Endothelial cell of umbilical vein (primary cell): ENCODE measurements around the gene FAM180A. TPM values are rescaled to one million over a fixed set of nuclear protein-coding genes. Genes with fewer than 3 reads are reported as not detected.

Experiments used
- BruUV-seq: library from RNA; stranded (reverse); fragments of 400-500 nt; replicated peaks from 2 replicates; lab custom pipeline; 2021; lab: Mats Ljungman, UMichigan
- CTCF ChIA-PET: fragments of 300-600, 350-600 bp; sonication (Branson Sonifier 250); formaldehyde crosslinking; loops from one replicate; lab custom pipeline; 2021; ENCODE audit warnings: antibody characterized with exemption, inconsistent platforms; lab: Charles Lee
- POLR2A ChIA-PET: fragments of 300-600, 350-600 bp; sonication (Branson Sonifier 250); formaldehyde crosslinking; loops from one replicate; lab custom pipeline; 2021; ENCODE audit warnings: antibody characterized with exemption, inconsistent platforms; lab: Charles Lee
- DNase-seq: peaks from one replicate; pipeline ENCODE4 v3.0.0-alpha.2; 2011; ENCODE audit warnings: low read depth, low spot score
- FAIRE-seq: peaks from 2 replicates; lab custom pipeline; 2011; peaks lifted over from hg19 to GRCh38; lab: Jason Lieb, UNC
- H2AFZ ChIP-seq: 2 replicates; pipeline ENCODE4 v1.6.0; 2012; ENCODE audit warnings: low read depth, low read length, control low read depth, inconsistent platforms
- H3K27ac ChIP-seq: 2 replicates; pipeline ENCODE4 v1.5.1; 2011; ENCODE audit warnings: low read depth, mild to moderate bottlenecking, control low read depth, low read length, moderate library complexity; ENCODE audit not compliant: insufficient read depth
- H3K27me3 ChIP-seq, 2 experiments: 2 replicates each; pipeline versions ENCODE4 v1.6.0 to v1.6.1; 2011; ENCODE audit warnings: low read length in 2 of 2, mixed read lengths in 1 of 2; ENCODE audit not compliant: control insufficient read depth in 2 of 2, insufficient read depth in 2 of 2
- H3K36me3 ChIP-seq, 2 experiments: 2 replicates in 1 of 2; 3 replicates in 1 of 2; pipeline ENCODE4 v1.5.1; 2011; ENCODE audit warnings: low read length in 2 of 2, mild to moderate bottlenecking in 1 of 2, moderate library complexity in 1 of 2; ENCODE audit not compliant: control insufficient read depth in 2 of 2, insufficient read depth in 2 of 2; ENCODE audit errors: extremely low read depth in 1 of 2
- H3K4me1 ChIP-seq: 3 replicates; pipeline ENCODE4 v1.5.1; 2011; ENCODE audit warnings: mild to moderate bottlenecking, low read length; ENCODE audit not compliant: control insufficient read depth, insufficient read depth; ENCODE audit errors: extremely low read depth
- H3K4me2 ChIP-seq: 2 replicates; pipeline ENCODE4 v1.6.1; 2011; ENCODE audit warnings: low read length, control low read depth, mixed read lengths; ENCODE audit not compliant: insufficient read depth
- H3K4me3 ChIP-seq, 3 experiments: fragments of 200-600 bp in 1 of 3; sonication (generic), shearing (Covaris generic) in 1 of 3; replicated peaks in 1 of 3; 2 replicates each; pipeline ENCODE4 v1.5.1; 2011 to 2016; ENCODE audit warnings: control low read depth in 3 of 3, low read length in 3 of 3, mild to moderate bottlenecking in 2 of 3, inconsistent platforms in 1 of 3, low read depth in 1 of 3, moderate library complexity in 1 of 3; ENCODE audit not compliant: insufficient read depth in 1 of 3
- H3K79me2 ChIP-seq: 2 replicates; pipeline ENCODE4 v1.6.0; 2012; ENCODE audit warnings: low read length, inconsistent platforms; ENCODE audit not compliant: control insufficient read depth, insufficient read depth
- H3K9ac ChIP-seq: replicated peaks from 2 replicates; pipeline ENCODE3; 2011; ENCODE audit warnings: low read length, control low read depth; ENCODE audit not compliant: insufficient read depth; ENCODE audit errors: extremely low read depth
- H3K9me1 ChIP-seq: replicated peaks from 3 replicates; pipeline ENCODE4 v1.6.0; 2011; ENCODE audit warnings: mild to moderate bottlenecking, low read length; ENCODE audit not compliant: control insufficient read depth, insufficient read depth; ENCODE audit errors: extremely low read depth
- H3K9me3 ChIP-seq: replicated peaks from 2 replicates; pipeline ENCODE4 v1.5.1; 2012; ENCODE audit warnings: low read length, inconsistent platforms; ENCODE audit not compliant: control insufficient read depth, insufficient read depth
- H4K20me1 ChIP-seq: replicated peaks from 2 replicates; pipeline ENCODE3; 2011; ENCODE audit warnings: mild to moderate bottlenecking, low read length; ENCODE audit not compliant: control insufficient read depth, insufficient read depth; ENCODE audit errors: extremely low read depth
- CTCF ChIP-seq, 2 donors: IDR thresholded peaks; 1 replicate in 1 of 2; 2 replicates in 1 of 2; pipeline ENCODE4 v1.5.1; 2011; ENCODE audit warnings: low read length in 2 of 2, mild to moderate bottlenecking in 2 of 2, moderate library complexity in 2 of 2, control low read depth in 1 of 2, inconsistent platforms in 1 of 2, low read depth in 1 of 2; ENCODE audit not compliant: insufficient read depth in 1 of 2; ENCODE audit errors: extremely low read depth in 1 of 2
- FOS ChIP-seq: IDR thresholded peaks from 2 replicates; pipeline ENCODE4 v1.6.1; 2011; ENCODE audit warnings: mild to moderate bottlenecking, low read length, moderate library complexity, borderline replicate concordance; ENCODE audit not compliant: insufficient read depth
- GATA2 ChIP-seq: IDR thresholded peaks from 2 replicates; pipeline ENCODE4 v1.7.0; 2011; ENCODE audit warnings: low read depth, mild to moderate bottlenecking, moderate library complexity, mixed read lengths, low read length; ENCODE audit not compliant: insufficient read length, insufficient read depth
- JUN ChIP-seq: IDR thresholded peaks from 2 replicates; pipeline ENCODE4 v1.6.1; 2011; ENCODE audit warnings: borderline replicate concordance, low read depth; ENCODE audit not compliant: insufficient read length, insufficient read depth
- MYC ChIP-seq: IDR thresholded peaks from one replicate; pipeline ENCODE4 v1.6.1; 2011; ENCODE audit warnings: mild to moderate bottlenecking, low read depth, low read length
- POLR2A ChIP-seq: IDR thresholded peaks from 2 replicates; pipeline ENCODE4 v1.6.1; 2012; ENCODE audit warnings: low read depth, mild to moderate bottlenecking, control low read depth, low read length
- POLR2AphosphoS5 ChIP-seq: IDR thresholded peaks from 2 replicates; pipeline ENCODE4 v1.6.1; 2012; ENCODE audit warnings: low read depth, mild to moderate bottlenecking, control low read depth, low read length, moderate library complexity; ENCODE audit not compliant: insufficient read depth
- dilution Hi-C: fragments of 300-500 bp; cut with MboI; formaldehyde crosslinking; loops from one replicate; pipeline ENCODE4 v1.15.0; 2019; ENCODE audit warnings: low sequenced_read_pairs; ENCODE audit not compliant: extremely low pct_ligation_motif_present
- intact Hi-C: fragments of 100-400 bp; cut with micrococcal nuclease; formaldehyde crosslinking; loops from one replicate; pipeline ENCODE4 v1.10.0; 2022
- polyA plus RNA-seq, 4 experiments: library from polyadenylated mRNA; depleted of rRNA in 3 of 4; stranded (reverse) in 3 of 4; unstranded in 1 of 4; fragments of >200 nt; gene quantifications; 2 replicates each; pipeline versions ENCODE4 v1.2.1 to v1.2.3, GENCODE V29; 2011 to 2012; ENCODE audit warnings: missing spikeins in 1 of 4
- total RNA-seq: library from RNA; stranded (reverse); gene quantifications from 2 replicates; pipeline ENCODE4 v1.2.3, GENCODE V29; 2021

The FAM180A gene
- total and polyA plus RNA-seq, 2 donors (not counting 3 experiments of a cell fraction or from before 2014, with no cell fraction given), result not detected

- H3K4me2 ChIP-seq, result no peak overlapping the region
- no peaks in the 10 kb centered on the region for H3K36me3 ChIP-seq
- no peak for TF ChIP-seq POLR2A
- no peak for TF ChIP-seq FOS
- TF ChIP-seq GATA2, result no peak
- no peak for TF ChIP-seq CTCF (IDR thresholded peaks at IDR 0.05; ENCODE audit: extremely low read depth in 1 of 2, insufficient read depth in 1 of 2, low read depth in 1 of 2, low read length in 2 of 2)
- no peak for TF ChIP-seq JUN
- no peak for TF ChIP-seq MYC
- no peak for TF ChIP-seq POLR2AphosphoS5
- no peak overlapping the region for H3K9ac ChIP-seq
- intact Hi-C loops (no loop called here), dilution Hi-C loops (no loop called here)
- BruUV-seq, result no TSS peak
- ChIA-PET POLR2A (no interaction called here), CTCF (interaction anchor here (0.8 to 2.1 kb wide), 3 partner anchors 121 to 520 kb away, joined by 3 to 11 read pairs (median 5); no protein-coding TSS in a partner anchor)
- no peak overlapping the region for H2AFZ ChIP-seq
- H3K4me1 ChIP-seq, result no peaks in the 10 kb centered on the region
- H3K79me2 ChIP-seq, result no peaks in the 10 kb centered on the region
- no peaks in the 10 kb centered on the region for H3K27me3 ChIP-seq
- H3K9me1 ChIP-seq, result no peaks in the 10 kb centered on the region
- H3K9me3 ChIP-seq, result no peaks in the 10 kb centered on the region
- no peak overlapping the region for H3K4me3 ChIP-seq
- no peak overlapping the region for H3K27ac ChIP-seq
- DNase-seq, result no peak
- no peak for FAIRE-seq
- H4K20me1 ChIP-seq, result no peaks in the 10 kb centered on the region
Measured at GRCh38 chr7:135793841-135794240, 45.2 kb upstream of the FAM180A start.
